ENCODE results near the gene IFNK.

DNA sequence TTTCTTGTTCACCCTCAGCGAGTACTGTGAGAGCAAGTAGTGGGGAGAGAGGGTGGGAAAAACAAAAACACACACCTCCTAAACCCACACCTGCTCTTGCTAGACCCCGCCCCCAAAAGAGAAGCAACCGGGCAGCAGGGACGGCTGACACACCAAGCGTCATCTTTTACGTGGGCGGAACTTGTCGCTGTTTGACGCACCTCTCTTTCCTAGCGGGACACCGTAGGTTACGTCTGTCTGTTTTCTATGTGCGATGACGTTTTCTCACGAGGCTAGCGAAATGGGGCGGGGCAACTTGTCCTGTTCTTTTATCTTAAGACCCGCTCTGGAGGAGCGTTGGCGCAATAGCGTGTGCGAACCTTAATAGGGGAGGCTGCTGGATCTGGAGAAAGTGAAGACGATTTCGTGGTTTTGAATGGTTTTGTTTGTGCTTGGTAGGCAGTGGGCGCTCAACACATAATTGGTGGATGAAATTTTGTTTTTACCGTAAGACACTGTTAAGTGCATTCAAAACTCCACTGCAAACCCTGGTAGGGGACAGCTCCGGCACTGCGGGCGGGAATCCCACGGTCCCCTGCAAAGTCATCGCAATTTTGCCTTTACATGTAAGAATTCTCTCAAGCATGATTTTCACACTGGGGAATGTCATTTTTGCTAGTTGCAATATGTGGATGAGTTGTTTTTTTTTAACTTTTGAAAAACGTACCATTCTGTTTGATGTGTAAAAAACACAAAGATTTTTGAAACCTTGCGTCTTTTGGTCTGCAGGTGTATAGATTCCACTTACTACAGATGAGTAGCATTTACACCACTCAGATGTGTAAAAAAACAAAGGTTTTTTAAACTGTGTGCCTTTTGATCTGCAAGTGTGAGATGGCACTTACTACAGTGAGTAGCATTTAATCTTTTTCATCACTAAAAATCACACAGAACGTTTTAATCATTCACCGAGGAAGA is 49.8 kb downstream of the IFNK start:
- TF ChIP-seq, protein P1, sequence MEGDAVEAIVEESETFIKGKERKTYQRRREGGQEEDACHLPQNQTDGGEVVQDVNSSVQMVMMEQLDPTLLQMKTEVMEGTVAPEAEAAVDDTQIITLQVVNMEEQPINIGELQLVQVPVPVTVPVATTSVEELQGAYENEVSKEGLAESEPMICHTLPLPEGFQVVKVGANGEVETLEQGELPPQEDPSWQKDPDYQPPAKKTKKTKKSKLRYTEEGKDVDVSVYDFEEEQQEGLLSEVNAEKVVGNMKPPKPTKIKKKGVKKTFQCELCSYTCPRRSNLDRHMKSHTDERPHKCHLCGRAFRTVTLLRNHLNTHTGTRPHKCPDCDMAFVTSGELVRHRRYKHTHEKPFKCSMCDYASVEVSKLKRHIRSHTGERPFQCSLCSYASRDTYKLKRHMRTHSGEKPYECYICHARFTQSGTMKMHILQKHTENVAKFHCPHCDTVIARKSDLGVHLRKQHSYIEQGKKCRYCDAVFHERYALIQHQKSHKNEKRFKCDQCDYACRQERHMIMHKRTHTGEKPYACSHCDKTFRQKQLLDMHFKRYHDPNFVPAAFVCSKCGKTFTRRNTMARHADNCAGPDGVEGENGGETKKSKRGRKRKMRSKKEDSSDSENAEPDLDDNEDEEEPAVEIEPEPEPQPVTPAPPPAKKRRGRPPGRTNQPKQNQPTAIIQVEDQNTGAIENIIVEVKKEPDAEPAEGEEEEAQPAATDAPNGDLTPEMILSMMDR (conservative IDR thresholded peaks at IDR 0.05), result no peak
- no peak for TF ChIP-seq EZH2 (IDR thresholded peaks at IDR 0.05; ENCODE audit: low read depth)

Measured in PC-9 (cell line).